ENCODE measurements around the gene CACNA2D3.

The CACNA2D3 gene

GRCh38 chr3:54835701-54836100, 713.3 kb downstream of the CACNA2D3 start:
- DNase-seq: no peak

- no peak for DNase-seq
Measured at GRCh38 chr3:54836871-54837270, 714.5 kb downstream of the CACNA2D3 start.

- DNase-seq: no peak
Measured at GRCh38 chr3:54837964-54838363, 715.6 kb downstream of the CACNA2D3 start.

- no peak for DNase-seq
Measured at GRCh38 chr3:54841471-54841870, 719.1 kb downstream of the CACNA2D3 start.

GRCh38 chr3:54843352-54843751, 721.0 kb downstream of the CACNA2D3 start:
- no peak for DNase-seq

- DNase-seq: no peak
Measured at GRCh38 chr3:54844211-54844610, 721.9 kb downstream of the CACNA2D3 start.

GRCh38 chr3:54845011-54845410, 722.7 kb downstream of the CACNA2D3 start:
- no peak for DNase-seq

- DNase-seq: no peak
Measured at GRCh38 chr3:54845551-54845950, 723.2 kb downstream of the CACNA2D3 start.

GRCh38 chr3:54846119-54846518, 723.8 kb downstream of the CACNA2D3 start:
- DNase-seq: no peak

GRCh38 chr3:54847361-54847760, 725.0 kb downstream of the CACNA2D3 start:
- DNase-seq: no peak

GRCh38 chr3:54849360-54849759, 727.0 kb downstream of the CACNA2D3 start:
- DNase-seq: no peak

- DNase-seq: no peak
Measured at GRCh38 chr3:54850484-54851018, 728.2 kb downstream of the CACNA2D3 start.

- no peak for DNase-seq
Measured at GRCh38 chr3:54853573-54854404, 731.4 kb downstream of the CACNA2D3 start.

GRCh38 chr3:54856271-54856670, 733.9 kb downstream of the CACNA2D3 start:
- no peak for DNase-seq

GRCh38 chr3:54857343-54857742, 735.0 kb downstream of the CACNA2D3 start:
- DNase-seq: no peak

GRCh38 chr3:54858093-54858785, 735.9 kb downstream of the CACNA2D3 start:
- DNase-seq: no peak

- no peak for DNase-seq
Measured at GRCh38 chr3:54859184-54859583, 736.8 kb downstream of the CACNA2D3 start.

- no peak for DNase-seq
Measured at GRCh38 chr3:54861248-54862067, 739.1 kb downstream of the CACNA2D3 start.

- DNase-seq: no peak
Measured at GRCh38 chr3:54862526-54862925, 740.2 kb downstream of the CACNA2D3 start.

- no peak for DNase-seq
Measured at GRCh38 chr3:54863366-54863765, 741.0 kb downstream of the CACNA2D3 start.

GRCh38 chr3:54863786-54864185, 741.4 kb downstream of the CACNA2D3 start:
- DNase-seq: no peak

GRCh38 chr3:54865316-54865715, 743.0 kb downstream of the CACNA2D3 start:
- no peak for DNase-seq

- no peak for DNase-seq
Measured at GRCh38 chr3:54866251-54866650, 743.9 kb downstream of the CACNA2D3 start.
